GM12878 (cell line): ENCODE results near the gene FRAS1. TPM values are rescaled to one million over a fixed set of nuclear protein-coding genes. Genes with fewer than 3 reads are reported as not detected.

Source experiments
- ATAC-seq: fragments of 200-7000 bp; cut with Tn5 transposase; 3 replicates; pipeline ENCODE4 v1.9.1; 2020; ENCODE audit warnings: mild to moderate bottlenecking, moderate library complexity
- BruUV-seq: library from RNA; stranded (reverse); fragments of 400-500 nt; replicated peaks from 2 replicates; lab custom pipeline; 2021; lab: Mats Ljungman, UMichigan
- CTCF ChIA-PET: fragments of 300-600 bp; sonication (Branson Sonifier 250); formaldehyde crosslinking; extraction: SDS; loops from one replicate; lab custom pipeline; 2021; ENCODE audit warnings: inconsistent platforms; lab: Yijun Ruan, JAX
- POLR2A ChIA-PET: fragments of 350-600 bp; formaldehyde crosslinking; extraction: SDS; loops from one replicate; lab custom pipeline; 2021; ENCODE audit warnings: inconsistent platforms; lab: Charles Lee
- RAD21 ChIA-PET: fragments of 300-600 bp; sonication (Branson Sonifier 250); formaldehyde crosslinking; loops from one replicate; lab custom pipeline; 2023; ENCODE audit warnings: antibody characterized with exemption; ENCODE audit not compliant: unreplicated experiment; lab: Charles Lee
- SMC1A ChIA-PET: fragments of 300-600 bp; sonication (Branson Sonifier 250); formaldehyde crosslinking; loops from one replicate; lab custom pipeline; 2023; ENCODE audit not compliant: unreplicated experiment, uncharacterized antibody; lab: Charles Lee
- DNase-seq: peaks from one replicate; pipeline ENCODE4 v3.0.0-alpha.2; 2011; ENCODE audit warnings: low read depth, low spot score
- FAIRE-seq: peaks from 3 replicates; lab custom pipeline; 2011; peaks lifted over from hg19 to GRCh38; lab: Jason Lieb, UNC
- H2AFZ ChIP-seq: 2 replicates; pipeline ENCODE4 v1.6.0; 2011; ENCODE audit warnings: low read depth, low read length, control low read depth; ENCODE audit not compliant: control insufficient read depth
- H3K27ac ChIP-seq: 2 replicates; pipeline ENCODE4 v1.5.1; 2011; ENCODE audit warnings: control low read depth; ENCODE audit not compliant: control insufficient read depth, insufficient read depth
- H3K27me3 ChIP-seq, 2 experiments: replicated peaks in 1 of 2; 2 replicates each; pipeline versions ENCODE4 v1.6.0 to v1.6.1; 2011; ENCODE audit warnings: low read length in 1 of 2; ENCODE audit not compliant: control insufficient read depth in 2 of 2, insufficient read depth in 2 of 2
- H3K36me3 ChIP-seq, 2 experiments: 2 replicates each; pipeline ENCODE4 v1.5.1; 2011; ENCODE audit warnings: low read length in 1 of 2; ENCODE audit not compliant: control insufficient read depth in 2 of 2, insufficient read depth in 2 of 2
- H3K4me1 ChIP-seq: 2 replicates; pipeline ENCODE4 v1.6.1; 2011; ENCODE audit warnings: mild to moderate bottlenecking, low read length, moderate library complexity, mixed read lengths; ENCODE audit not compliant: control insufficient read depth, insufficient read depth
- H3K4me2 ChIP-seq: 2 replicates; pipeline ENCODE4 v1.6.0; 2011; ENCODE audit warnings: control low read depth; ENCODE audit not compliant: control insufficient read depth, insufficient read depth
- H3K4me3 ChIP-seq: fragments of 200-600 bp; sonication (generic); 2 replicates; pipeline ENCODE4 v1.5.1; 2016
- H3K79me2 ChIP-seq: 2 replicates; pipeline ENCODE4 v1.6.0; 2011; ENCODE audit warnings: low read length; ENCODE audit not compliant: control insufficient read depth, insufficient read depth
- H3K9ac ChIP-seq: 2 replicates; pipeline ENCODE4 v1.8.0; 2011; ENCODE audit warnings: low read length, control low read depth, mixed read lengths; ENCODE audit not compliant: control insufficient read depth, insufficient read depth
- H3K9me3 ChIP-seq: replicated peaks from 3 replicates; pipeline ENCODE4 v1.5.1; 2011; ENCODE audit warnings: mild to moderate bottlenecking, low read length; ENCODE audit not compliant: control insufficient read depth, insufficient read depth
- H4K20me1 ChIP-seq: 2 replicates; pipeline ENCODE4 v1.6.0; 2011; ENCODE audit not compliant: control insufficient read depth, insufficient read depth
- DPF2 ChIP-seq: fragments of 450-650 bp; IDR thresholded peaks from 2 replicates; pipeline ENCODE4 v1.6.1; 2017; ENCODE audit warnings: mild to moderate bottlenecking
- EGR1 ChIP-seq, 2 experiments: IDR thresholded peaks; 1 replicate in 1 of 2; 2 replicates in 1 of 2; pipeline ENCODE4 v1.6.1; 2011 to 2012; ENCODE audit warnings: low read depth in 2 of 2, low read length in 2 of 2, borderline replicate concordance in 1 of 2, mild to moderate bottlenecking in 1 of 2, moderate library complexity in 1 of 2
- KLF5 ChIP-seq: fragments of 450-650 bp; IDR thresholded peaks from 2 replicates; pipeline ENCODE4 v1.6.1; 2014; ENCODE audit warnings: mild to moderate bottlenecking; ENCODE audit not compliant: partially characterized antibody
- MEF2A ChIP-seq: IDR thresholded peaks from 2 replicates; pipeline ENCODE4 v1.6.1; 2011; ENCODE audit warnings: low read depth, mild to moderate bottlenecking, low read length, moderate library complexity; ENCODE audit not compliant: insufficient read depth
- MYB ChIP-seq: fragments of 150-350 bp; IDR thresholded peaks from 2 replicates; pipeline ENCODE4 v1.6.1; 2014; ENCODE audit warnings: mild to moderate bottlenecking, low read depth, low read length, borderline replicate concordance
- NFXL1 ChIP-seq: fragments of 450-650 bp; IDR thresholded peaks from 2 replicates; pipeline ENCODE4 v1.6.1; 2017; ENCODE audit warnings: antibody characterized with exemption, mild to moderate bottlenecking, borderline replicate concordance
- NR2C2 ChIP-seq: IDR thresholded peaks from 2 replicates; pipeline ENCODE4 v1.6.1; 2011; ENCODE audit warnings: borderline replicate concordance, low read depth; ENCODE audit not compliant: control insufficient read depth, insufficient read length
- ZSCAN29 ChIP-seq: fragments of 450-650 bp; IDR thresholded peaks from 2 replicates; pipeline ENCODE4 v1.6.1; 2017; ENCODE audit warnings: mild to moderate bottlenecking, moderate library complexity
- WGBS: methylation state at CpG from one replicate; pipeline ENCODE4 v1.1.6; 2016; ENCODE audit warnings: low lambda C conversion rate; ENCODE audit not compliant: insufficient replicate concordance, insufficient coverage; ENCODE audit errors: missing lambda C conversion rate; 5-methylcytosine and 5-hydroxymethylcytosine counted together
- in situ Hi-C: fragments of 300-500 bp; cut with MboI; formaldehyde crosslinking; loops from 9 replicates; pipeline ENCODE4 v1.14.3; 2018; ENCODE audit warnings: mixed read lengths
- intact Hi-C: fragments of 100-400 bp; cut with micrococcal nuclease; formaldehyde crosslinking; loops from one replicate; pipeline ENCODE4 v1.14.2; 2022; ENCODE audit not compliant: unreplicated experiment
- polyA plus RNA-seq, 11 experiments: library from polyadenylated mRNA; depleted of rRNA in 4 of 11; unstranded in 6 of 11; stranded (reverse) in 5 of 11; fragments of >200 nt; fragmentation: Nextera tagmentation in 4 of 11; fragmentation: Illumina TruSeq in 1 of 11; extraction: Ambion mirVana in 4 of 11; extraction: Trizol in 1 of 11; gene quantifications; 1 replicate in 1 of 11; 2 replicates in 10 of 11; pipeline versions ENCODE4 v1.2.1 to v1.2.3, GENCODE V29; 2011 to 2016; ENCODE audit warnings: inconsistent platforms in 2 of 11, missing spikeins in 2 of 11, low read depth in 1 of 11
- total RNA-seq, 4 experiments: library from RNA; depleted of rRNA in 3 of 4; stranded (reverse); fragments of >200 nt in 3 of 4; fragmentation: Illumina TruSeq in 1 of 4; extraction: Trizol in 1 of 4; gene quantifications; 2 replicates each; pipeline versions ENCODE4 v1.2.1 to v1.2.3, GENCODE V29; 2013 to 2021
- TF ChIP-seq, protein P1 (sequence below): fragments of 450-650 bp; formaldehyde crosslinking; IDR thresholded peaks from 2 replicates; pipeline ENCODE4 v1.4.0; 2020; ENCODE audit warnings: mild to moderate bottlenecking, moderate library complexity
- TF ChIP-seq, protein P2 (sequence below): IDR thresholded peaks from 2 replicates; pipeline ENCODE4 v1.6.1; 2012; ENCODE audit warnings: low read depth, low read length, improper control_type of control experiment

FRAS1 gene
- total and polyA plus RNA-seq, 10 of the 15 experiments (the other 5 are each of a cell fraction or from before 2014, with no cell fraction given) = 0.08 to 11.7 (median 0.20) TPM

DNA sequence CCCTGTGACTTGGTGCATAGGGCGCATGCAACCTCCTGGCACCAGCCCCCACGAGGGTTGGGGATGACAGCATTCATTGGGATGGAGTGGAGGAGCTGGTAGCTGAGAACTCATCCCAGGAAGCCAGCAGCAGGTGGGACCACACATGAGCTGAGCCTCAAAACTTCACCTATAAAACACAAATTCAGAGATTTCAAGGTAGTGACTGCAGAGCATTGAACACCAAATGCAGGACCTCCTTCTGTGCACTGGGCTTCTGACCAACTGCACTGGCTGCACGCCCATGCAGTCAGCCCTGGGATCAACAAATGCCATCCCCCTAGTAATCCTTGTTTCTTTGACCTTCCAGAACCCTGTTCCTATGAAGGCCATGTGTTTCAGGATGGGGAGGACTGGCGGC, 197.8 kb downstream of the FRAS1 start:
- 2% methylated on average over 4 of the region's 4 CpGs for WGBS
- ChIA-PET SMC1A (interaction anchor here (1.2 kb wide), 1 partner anchor 40 kb away, joined by 3 read pairs; no protein-coding TSS in a partner anchor), POLR2A (no interaction called here), CTCF (interaction anchor here (1.6 kb wide), 1 partner anchor 8 kb away, joined by 4 read pairs; no protein-coding TSS in a partner anchor), RAD21 (no interaction called here)
- no peak for TF ChIP-seq KLF5
- TF ChIP-seq, protein P1, sequence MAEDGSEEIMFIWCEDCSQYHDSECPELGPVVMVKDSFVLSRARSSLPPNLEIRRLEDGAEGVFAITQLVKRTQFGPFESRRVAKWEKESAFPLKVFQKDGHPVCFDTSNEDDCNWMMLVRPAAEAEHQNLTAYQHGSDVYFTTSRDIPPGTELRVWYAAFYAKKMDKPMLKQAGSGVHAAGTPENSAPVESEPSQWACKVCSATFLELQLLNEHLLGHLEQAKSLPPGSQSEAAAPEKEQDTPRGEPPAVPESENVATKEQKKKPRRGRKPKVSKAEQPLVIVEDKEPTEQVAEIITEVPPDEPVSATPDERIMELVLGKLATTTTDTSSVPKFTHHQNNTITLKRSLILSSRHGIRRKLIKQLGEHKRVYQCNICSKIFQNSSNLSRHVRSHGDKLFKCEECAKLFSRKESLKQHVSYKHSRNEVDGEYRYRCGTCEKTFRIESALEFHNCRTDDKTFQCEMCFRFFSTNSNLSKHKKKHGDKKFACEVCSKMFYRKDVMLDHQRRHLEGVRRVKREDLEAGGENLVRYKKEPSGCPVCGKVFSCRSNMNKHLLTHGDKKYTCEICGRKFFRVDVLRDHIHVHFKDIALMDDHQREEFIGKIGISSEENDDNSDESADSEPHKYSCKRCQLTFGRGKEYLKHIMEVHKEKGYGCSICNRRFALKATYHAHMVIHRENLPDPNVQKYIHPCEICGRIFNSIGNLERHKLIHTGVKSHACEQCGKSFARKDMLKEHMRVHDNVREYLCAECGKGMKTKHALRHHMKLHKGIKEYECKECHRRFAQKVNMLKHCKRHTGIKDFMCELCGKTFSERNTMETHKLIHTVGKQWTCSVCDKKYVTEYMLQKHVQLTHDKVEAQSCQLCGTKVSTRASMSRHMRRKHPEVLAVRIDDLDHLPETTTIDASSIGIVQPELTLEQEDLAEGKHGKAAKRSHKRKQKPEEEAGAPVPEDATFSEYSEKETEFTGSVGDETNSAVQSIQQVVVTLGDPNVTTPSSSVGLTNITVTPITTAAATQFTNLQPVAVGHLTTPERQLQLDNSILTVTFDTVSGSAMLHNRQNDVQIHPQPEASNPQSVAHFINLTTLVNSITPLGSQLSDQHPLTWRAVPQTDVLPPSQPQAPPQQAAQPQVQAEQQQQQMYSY = no peak
- TF ChIP-seq NR2C2 = no peak
- no peak for TF ChIP-seq ZSCAN29
- no peak for TF ChIP-seq EGR1 (IDR thresholded peaks at IDR 0.05; ENCODE audit: borderline replicate concordance in 1 of 2, low read depth in 2 of 2, low read length in 2 of 2)
- TF ChIP-seq DPF2 = no peak
- no peak for TF ChIP-seq MYB
- TF ChIP-seq, protein P2, sequence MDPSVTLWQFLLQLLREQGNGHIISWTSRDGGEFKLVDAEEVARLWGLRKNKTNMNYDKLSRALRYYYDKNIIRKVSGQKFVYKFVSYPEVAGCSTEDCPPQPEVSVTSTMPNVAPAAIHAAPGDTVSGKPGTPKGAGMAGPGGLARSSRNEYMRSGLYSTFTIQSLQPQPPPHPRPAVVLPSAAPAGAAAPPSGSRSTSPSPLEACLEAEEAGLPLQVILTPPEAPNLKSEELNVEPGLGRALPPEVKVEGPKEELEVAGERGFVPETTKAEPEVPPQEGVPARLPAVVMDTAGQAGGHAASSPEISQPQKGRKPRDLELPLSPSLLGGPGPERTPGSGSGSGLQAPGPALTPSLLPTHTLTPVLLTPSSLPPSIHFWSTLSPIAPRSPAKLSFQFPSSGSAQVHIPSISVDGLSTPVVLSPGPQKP = no peak
- TF ChIP-seq MEF2A = no peak
- no peak for TF ChIP-seq NFXL1
- Histone ChIP-seq H3K4me3 (no peak overlapping the region), H3K9ac (no peak overlapping the region), H3K79me2 (no peaks in the 10 kb centered on the region), H4K20me1 (no peaks in the 10 kb centered on the region), H3K27ac (no peak overlapping the region), H2AFZ (no peak overlapping the region), H3K4me1 (no peaks in the 10 kb centered on the region), H3K27me3 (no peaks in the 10 kb centered on the region), H3K9me3 (no peaks in the 10 kb centered on the region; the same call in 2 of the 3 replicates), H3K36me3 (no peaks in the 10 kb centered on the region), H3K4me2 (no peak overlapping the region)
- DNase-seq (no peak), ATAC-seq (no peak), FAIRE-seq (no peak)
- in situ Hi-C loops (no loop called here), intact Hi-C loops (no loop called here)
- BruUV-seq = no TSS peak
